ENCODE measurements around the gene KCNK2. TPM values are rescaled to one million over a fixed set of nuclear protein-coding genes. Genes with fewer than 3 reads are reported as not detected.

The KCNK2 gene
- total and polyA plus RNA-seq, 2 of the 4 experiments (the other 2 are of a cell fraction): 45.9 to 86.9 TPM

DNA sequence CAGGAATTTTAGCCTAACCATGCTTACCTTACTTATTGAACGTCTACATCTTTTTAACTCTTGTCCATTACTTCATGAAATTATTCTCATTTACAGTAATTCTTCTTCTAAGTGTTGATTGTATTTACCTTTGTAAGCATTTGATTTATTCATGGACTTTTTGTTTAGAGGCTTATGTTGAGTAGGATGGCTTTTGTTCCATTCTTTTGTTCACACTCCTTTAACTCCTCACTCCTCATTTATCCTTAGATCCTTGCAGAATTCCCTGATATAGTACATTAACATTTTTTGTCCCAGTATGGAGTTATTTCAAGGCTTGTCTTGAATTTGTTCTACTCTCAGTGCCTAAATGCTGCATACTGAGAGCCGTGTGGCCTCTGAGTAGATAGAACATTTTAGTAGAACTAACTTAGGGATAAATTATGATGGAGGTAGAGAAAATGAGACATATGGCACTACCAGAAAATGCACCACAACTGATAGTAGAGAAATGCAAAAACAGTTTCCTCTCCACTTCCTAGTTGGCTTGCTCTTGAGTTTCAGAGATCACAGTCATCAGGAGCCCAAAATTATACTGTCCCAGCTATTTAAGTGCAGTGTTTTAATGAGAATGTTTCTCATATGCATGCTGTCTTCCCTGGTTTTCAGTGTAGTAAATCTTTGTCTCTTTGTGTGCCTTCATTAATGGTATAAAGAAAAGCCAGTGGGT is 69.5 kb downstream of the KCNK2 start:
- H3K36me3 ChIP-seq (ENCODE audit: control insufficient read depth, insufficient read depth, low read length): no peaks in the 10 kb centered on the region
- H4K8ac ChIP-seq (ENCODE audit: low read depth in 2 of 2, low read length in 2 of 2): no peak overlapping the region
- H3K27me3 ChIP-seq (ENCODE audit: control insufficient read depth, insufficient read depth, low read length): no peaks in the 10 kb centered on the region
- H3K9me1 ChIP-seq (ENCODE audit: insufficient read depth, low read length): no peaks in the 10 kb centered on the region
- H3K4me1 ChIP-seq (ENCODE audit: control insufficient read depth, insufficient read depth, low read length): no peaks in the 10 kb centered on the region
- WGBS, 2 experiments (ENCODE audit: extremely low coverage in 2 of 2, insufficient read length in 1 of 2): no CpG with 5 or more reads among the region's 2 CpGs
- no peak overlapping the region for H3K14ac ChIP-seq (replicated peaks; ENCODE audit: low read depth, low read length)
- no peak overlapping the region for H3K27ac ChIP-seq (ENCODE audit: insufficient read depth, low read length)
- H3K79me1 ChIP-seq (ENCODE audit: low read depth in 1 of 2, low read length in 2 of 2): no peaks in the 10 kb centered on the region; a peak in 1 of 4 replicates
- H4K5ac ChIP-seq (ENCODE audit: low read depth, low read length): no peak overlapping the region
- no peak overlapping the region for H2BK5ac ChIP-seq (ENCODE audit: low read depth, low read length, poor library complexity, severe bottlenecking)
- in situ Hi-C loops (cut with MboI; ENCODE audit: low sequenced_read_pairs) (no loop called here), dilution Hi-C loops (cut with HindIII; ENCODE audit: low sequenced_read_pairs, unreplicated experiment) (no loop called here), intact Hi-C loops (cut with micrococcal nuclease) (no loop called here)
- no peak overlapping the region for H2AK5ac ChIP-seq (ENCODE audit: low read depth, low read length)
- no peak overlapping the region for H2AK9ac ChIP-seq (replicated peaks; ENCODE audit: low read depth, low read length, poor library complexity)
- BruUV-seq (replicated peaks): no TSS peak
- H3K18ac ChIP-seq (ENCODE audit: low read depth, low read length): no peak overlapping the region
- H2BK120ac ChIP-seq (ENCODE audit: low read depth, low read length): no peak overlapping the region
- POLR2A ChIA-PET (ENCODE audit: unreplicated experiment): no interaction called here
- DNase-seq (no peak), ATAC-seq (ENCODE audit: low read depth) (no peak)
- H4K91ac ChIP-seq (ENCODE audit: insufficient read depth, low read depth, low read length): no peak overlapping the region
- no peak overlapping the region for H3K4ac ChIP-seq (ENCODE audit: low read depth, low read length)
- TF ChIP-seq ELK1 (IDR thresholded peaks at IDR 0.05; ENCODE audit: borderline replicate concordance, low read depth, low read length) (no peak), CHD1 (IDR thresholded peaks at IDR 0.05; ENCODE audit: low read depth, low read length) (no peak), RFX5 (IDR thresholded peaks at IDR 0.05; ENCODE audit: low read depth, low read length) (no peak), NFE2L2 (IDR thresholded peaks at IDR 0.05; ENCODE audit: low read depth, low read length) (no peak)
- H2BK20ac ChIP-seq (ENCODE audit: low read depth, low read length): no peak overlapping the region
- H3K4me2 ChIP-seq (ENCODE audit: low read depth, low read length): no peak overlapping the region
- no peak overlapping the region for H3K4me3 ChIP-seq (ENCODE audit: insufficient read depth, low read depth, low read length)
- no peaks in the 10 kb centered on the region for H4K20me1 ChIP-seq (ENCODE audit: insufficient read depth, low read length)
- no peak overlapping the region for H3K23ac ChIP-seq (ENCODE audit: low read depth, low read length)
- no peak overlapping the region for H3K56ac ChIP-seq (ENCODE audit: extremely low read depth, insufficient read depth, low read length)
- CTCF ChIA-PET: no interaction called here
- H3K9ac ChIP-seq (ENCODE audit: low read depth, low read length): no peak overlapping the region
- H2BK15ac ChIP-seq (ENCODE audit: low read depth, low read length): no peak overlapping the region
- H3K9me3 ChIP-seq (ENCODE audit: control insufficient read depth, insufficient read depth, low read length): no peaks in the 10 kb centered on the region
- H2AFZ ChIP-seq (replicated peaks; ENCODE audit: low read length, poor library complexity): no peak overlapping the region
